Islet of Langerhans (tissue), 1 donor: ENCODE data around the gene MRPS15.

ENCODE experiments used
- FAIRE-seq: peaks from one replicate; lab custom pipeline; 2011; peaks lifted over from hg19 to GRCh38; lab: Jason Lieb, UNC

The MRPS15 gene

GRCh38 chr1:36457691-36458090, 6.5 kb downstream of the MRPS15 start:
- FAIRE-seq: no peak

- no peak for FAIRE-seq
Measured at GRCh38 chr1:36456391-36456928, 7.7 kb downstream of the MRPS15 start.

- FAIRE-seq: no peak
Measured at GRCh38 chr1:36455386-36455785, 8.8 kb downstream of the MRPS15 start.

GRCh38 chr1:36453600-36454388, 10.4 kb downstream of the MRPS15 start:
- no peak for FAIRE-seq

GRCh38 chr1:36453051-36453450, 11.1 kb downstream of the MRPS15 start:
- FAIRE-seq: no peak

- no peak for FAIRE-seq
Measured at GRCh38 chr1:36450919-36451305, 13.3 kb downstream of the MRPS15 start.

GRCh38 chr1:36450270-36450918, 13.8 kb downstream of the MRPS15 start, which contains the start of gene OSCP1:
OSCP1 (minus strand) TSS chr1:36450451; CDS start chr1:36450369, 82 bp downstream.
- peak; percentile 60 for FAIRE-seq

GRCh38 chr1:36448530-36449056, 15.6 kb downstream of the MRPS15 start:
- no peak for FAIRE-seq

- FAIRE-seq: no peak
Measured at GRCh38 chr1:36447450-36447849, 16.7 kb downstream of the MRPS15 start.

- FAIRE-seq: no peak
Measured at GRCh38 chr1:36446746-36447145, 17.4 kb downstream of the MRPS15 start.

GRCh38 chr1:36446271-36446670, 17.9 kb downstream of the MRPS15 start:
- FAIRE-seq: no peak

GRCh38 chr1:36443297-36443696, 20.9 kb downstream of the MRPS15 start:
- FAIRE-seq: no peak

GRCh38 chr1:36442337-36442736, 21.8 kb downstream of the MRPS15 start:
- no peak for FAIRE-seq

GRCh38 chr1:36440646-36441045, 23.5 kb downstream of the MRPS15 start:
- no peak for FAIRE-seq

GRCh38 chr1:36440044-36440443, 24.1 kb downstream of the MRPS15 start:
- FAIRE-seq: no peak

GRCh38 chr1:36438715-36439114, 25.5 kb downstream of the MRPS15 start:
- FAIRE-seq: no peak

GRCh38 chr1:36436821-36437220, 27.4 kb downstream of the MRPS15 start:
- no peak for FAIRE-seq

- FAIRE-seq: no peak
Measured at GRCh38 chr1:36433102-36433501, 31.1 kb downstream of the MRPS15 start.

GRCh38 chr1:36432616-36433015, 31.6 kb downstream of the MRPS15 start:
- FAIRE-seq: no peak

GRCh38 chr1:36425791-36426190, 38.4 kb downstream of the MRPS15 start:
- no peak for FAIRE-seq

GRCh38 chr1:36421649-36422048, 42.5 kb downstream of the MRPS15 start:
- FAIRE-seq: no peak

GRCh38 chr1:36420836-36421317, 43.3 kb downstream of the MRPS15 start:
- FAIRE-seq: peak; percentile 95

- FAIRE-seq: no peak
Measured at GRCh38 chr1:36420409-36420808, 43.8 kb downstream of the MRPS15 start.
